Loucy (cell line): Measurements from ENCODE around the gene FAM114A2.
"Not testable (repeated sequence)": the region's sequence is repeated elsewhere in the genome, so short reads cannot be mapped to it uniquely, and the experiment has no call there.

Experiments used
- H2AFZ ChIP-seq: fragments of 200-600 bp; sonication (generic); 2 replicates; pipeline ENCODE4 v1.6.0; 2016; ENCODE audit warnings: antibody characterized with exemption, mild to moderate bottlenecking, low read length, moderate library complexity
- H3F3A ChIP-seq: fragments of 200-600 bp; 2 replicates; pipeline ENCODE4 v1.6.0; 2016; ENCODE audit warnings: antibody characterized with exemption, low read depth, mild to moderate bottlenecking
- H3K27me3 ChIP-seq: fragments of 200-600 bp; sonication (generic); 2 replicates; pipeline ENCODE4 v1.6.1; 2014; ENCODE audit warnings: low read length, mild to moderate bottlenecking; ENCODE audit not compliant: insufficient read depth, poor library complexity, severe bottlenecking
- H3K36me3 ChIP-seq: fragments of 200-600 bp; sonication (generic); 2 replicates; pipeline ENCODE4 v1.6.1; 2016; ENCODE audit warnings: low read length; ENCODE audit not compliant: insufficient read depth
- H3K4me1 ChIP-seq: fragments of 200-600 bp; sonication (generic); 2 replicates; pipeline ENCODE4 v1.5.1; 2014; ENCODE audit warnings: low read length, mild to moderate bottlenecking; ENCODE audit not compliant: insufficient read depth, poor library complexity, severe bottlenecking
- H3K4me2 ChIP-seq: fragments of 200-600 bp; sonication (generic); 2 replicates; pipeline ENCODE4 v1.6.0; 2014; ENCODE audit warnings: antibody characterized with exemption, low read length, low read depth, mild to moderate bottlenecking; ENCODE audit not compliant: poor library complexity, severe bottlenecking
- H3K4me3 ChIP-seq: fragments of 200-600 bp; sonication (generic); 2 replicates; pipeline ENCODE4 v1.5.1; 2014; ENCODE audit warnings: low read length, mild to moderate bottlenecking, mixed read lengths; ENCODE audit not compliant: poor library complexity, severe bottlenecking
- H3K79me2 ChIP-seq: fragments of 200-600 bp; sonication (generic); 2 replicates; pipeline ENCODE4 v1.6.1; 2014; ENCODE audit warnings: low read length; ENCODE audit not compliant: insufficient read depth
- H3K9ac ChIP-seq: fragments of 200-600 bp; sonication (generic); 2 replicates; pipeline ENCODE4 v1.6.0; 2014; ENCODE audit warnings: mild to moderate bottlenecking, low read depth, low read length, moderate library complexity; ENCODE audit not compliant: poor library complexity, severe bottlenecking
- H3K9me2 ChIP-seq: fragments of 200-600 bp; sonication (generic); replicated peaks from 2 replicates; pipeline ENCODE4 v1.6.1; 2016; ENCODE audit warnings: low read depth, low read length, mixed read lengths
- H3K9me3 ChIP-seq: fragments of 200-600 bp; sonication (generic); 2 replicates; pipeline ENCODE4 v1.6.1; 2014; ENCODE audit warnings: mild to moderate bottlenecking, antibody characterized with exemption, low read length, low read depth; ENCODE audit not compliant: insufficient read depth
- H4K20me1 ChIP-seq: fragments of 200-600 bp; sonication (generic); 2 replicates; pipeline ENCODE4 v1.6.0; 2014; ENCODE audit warnings: antibody characterized with exemption, low read length, mild to moderate bottlenecking; ENCODE audit not compliant: insufficient read depth, poor library complexity, severe bottlenecking
- EZH2phosphoT487 ChIP-seq: fragments of 200-600 bp; IDR thresholded peaks from 2 replicates; pipeline ENCODE4 v1.6.1; 2018; ENCODE audit warnings: antibody characterized with exemption, mild to moderate bottlenecking, moderate library complexity, borderline replicate concordance
- TF ChIP-seq, protein P1 (sequence below): fragments of 200-600 bp; sonication (generic); conservative IDR thresholded peaks from 2 replicates; pipeline ENCODE4 v1.5.1; 2014; ENCODE audit warnings: mild to moderate bottlenecking, antibody characterized with exemption, low read length

The FAM114A2 gene

GRCh38 chr5:154031937-154032489 lies 6.7 kb downstream of the FAM114A2 start:
- peaks cover 2% of the 10 kb centered on the region; the same call in 1 of the 2 replicates for H3K79me2 ChIP-seq
- H3K4me1 ChIP-seq: no peaks in the 10 kb centered on the region
- H3K9ac ChIP-seq: no peak overlapping the region
- no peaks in the 10 kb centered on the region for H3K36me3 ChIP-seq
- no peaks in the 10 kb centered on the region for H4K20me1 ChIP-seq
- no peak overlapping the region for H3K4me3 ChIP-seq
- no peaks in the 10 kb centered on the region for H3K27me3 ChIP-seq
- H2AFZ ChIP-seq: no peak overlapping the region
- no peaks in the 10 kb centered on the region for H3F3A ChIP-seq
- no peaks in the 10 kb centered on the region for H3K9me2 ChIP-seq
- H3K9me3 ChIP-seq: no peaks in the 10 kb centered on the region
- no peak for TF ChIP-seq EZH2phosphoT487
- TF ChIP-seq, protein P1, sequence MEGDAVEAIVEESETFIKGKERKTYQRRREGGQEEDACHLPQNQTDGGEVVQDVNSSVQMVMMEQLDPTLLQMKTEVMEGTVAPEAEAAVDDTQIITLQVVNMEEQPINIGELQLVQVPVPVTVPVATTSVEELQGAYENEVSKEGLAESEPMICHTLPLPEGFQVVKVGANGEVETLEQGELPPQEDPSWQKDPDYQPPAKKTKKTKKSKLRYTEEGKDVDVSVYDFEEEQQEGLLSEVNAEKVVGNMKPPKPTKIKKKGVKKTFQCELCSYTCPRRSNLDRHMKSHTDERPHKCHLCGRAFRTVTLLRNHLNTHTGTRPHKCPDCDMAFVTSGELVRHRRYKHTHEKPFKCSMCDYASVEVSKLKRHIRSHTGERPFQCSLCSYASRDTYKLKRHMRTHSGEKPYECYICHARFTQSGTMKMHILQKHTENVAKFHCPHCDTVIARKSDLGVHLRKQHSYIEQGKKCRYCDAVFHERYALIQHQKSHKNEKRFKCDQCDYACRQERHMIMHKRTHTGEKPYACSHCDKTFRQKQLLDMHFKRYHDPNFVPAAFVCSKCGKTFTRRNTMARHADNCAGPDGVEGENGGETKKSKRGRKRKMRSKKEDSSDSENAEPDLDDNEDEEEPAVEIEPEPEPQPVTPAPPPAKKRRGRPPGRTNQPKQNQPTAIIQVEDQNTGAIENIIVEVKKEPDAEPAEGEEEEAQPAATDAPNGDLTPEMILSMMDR: no peak
- no peak overlapping the region for H3K4me2 ChIP-seq

GRCh38 chr5:154025951-154026350 lies 12.8 kb downstream of the FAM114A2 start:
- Histone ChIP-seq H3K9me2 (no peaks in the 10 kb centered on the region), H3K9me3 (no peaks in the 10 kb centered on the region), H3K79me2 (no peaks in the 10 kb centered on the region), H2AFZ (no peak overlapping the region), H3K4me1 (no peaks in the 10 kb centered on the region), H4K20me1 (no peaks in the 10 kb centered on the region), H3K4me3 (no peak overlapping the region), H3K27me3 (no peaks in the 10 kb centered on the region), H3F3A (no peaks in the 10 kb centered on the region), H3K36me3 (no peaks in the 10 kb centered on the region), H3K9ac (no peak overlapping the region), H3K4me2 (no peak overlapping the region)
- TF ChIP-seq EZH2phosphoT487: no peak
- TF ChIP-seq, protein P1: no peak

- not testable (repeated sequence) for H3K4me2 ChIP-seq, H3K9me3 ChIP-seq, H3K79me2 ChIP-seq, H3K4me3 ChIP-seq, H3K27me3 ChIP-seq, H2AFZ ChIP-seq, H4K20me1 ChIP-seq, H3K9me2 ChIP-seq, H3F3A ChIP-seq, H3K4me1 ChIP-seq, H3K9ac ChIP-seq, H3K36me3 ChIP-seq
These were observed 19.8 kb downstream of the FAM114A2 start for GRCh38 chr5:154018919-154019318.

- Histone ChIP-seq H3K79me2 (no peaks in the 10 kb centered on the region), H3F3A (no peaks in the 10 kb centered on the region), H3K36me3 (no peaks in the 10 kb centered on the region), H3K9ac (no peak overlapping the region), H3K4me1 (no peaks in the 10 kb centered on the region), H3K9me3 (no peaks in the 10 kb centered on the region), H3K9me2 (no peaks in the 10 kb centered on the region), H4K20me1 (no peaks in the 10 kb centered on the region), H2AFZ (no peak overlapping the region), H3K4me3 (no peak overlapping the region), H3K27me3 (no peaks in the 10 kb centered on the region), H3K4me2 (no peak overlapping the region)
- TF ChIP-seq, protein P1: no peak
- TF ChIP-seq EZH2phosphoT487: no peak
These were observed 23.5 kb downstream of the FAM114A2 start for GRCh38 chr5:154015071-154015693.
